GDM1 (cell line): Measurements from ENCODE around the gene KRT81.
"Not testable (repeated sequence)": the region's sequence is repeated elsewhere in the genome, so short reads cannot be mapped to it uniquely, and the experiment has no call there.

Experiments used
- DNase-seq: peaks from one replicate; lab custom pipeline; 2025; lab: John Stamatoyannopoulos, UW

Gene KRT81

GRCh38 chr12:52241205-52241842 is 50.0 kb downstream of the KRT81 start:
- DNase-seq: no peak

GRCh38 chr12:52240247-52240646 is 51.1 kb downstream of the KRT81 start:
- DNase-seq: not testable (repeated sequence)

- no peak for DNase-seq
Observed at GRCh38 chr12:52239767-52240166, 51.6 kb downstream of the KRT81 start.

GRCh38 chr12:52238916-52239646 is 52.3 kb downstream of the KRT81 start:
- DNase-seq: no peak

GRCh38 chr12:52238207-52238840 is 53.0 kb downstream of the KRT81 start:
- no peak for DNase-seq

GRCh38 chr12:52236386-52237050 is 54.8 kb downstream of the KRT81 start:
- no peak for DNase-seq
